ENCODE results near the gene MICOS13.

The MICOS13 gene

GRCh38 chr19:5676105-5676771 lies 4.1 kb downstream of the MICOS13 start:
- TF ChIP-seq, protein P1, sequence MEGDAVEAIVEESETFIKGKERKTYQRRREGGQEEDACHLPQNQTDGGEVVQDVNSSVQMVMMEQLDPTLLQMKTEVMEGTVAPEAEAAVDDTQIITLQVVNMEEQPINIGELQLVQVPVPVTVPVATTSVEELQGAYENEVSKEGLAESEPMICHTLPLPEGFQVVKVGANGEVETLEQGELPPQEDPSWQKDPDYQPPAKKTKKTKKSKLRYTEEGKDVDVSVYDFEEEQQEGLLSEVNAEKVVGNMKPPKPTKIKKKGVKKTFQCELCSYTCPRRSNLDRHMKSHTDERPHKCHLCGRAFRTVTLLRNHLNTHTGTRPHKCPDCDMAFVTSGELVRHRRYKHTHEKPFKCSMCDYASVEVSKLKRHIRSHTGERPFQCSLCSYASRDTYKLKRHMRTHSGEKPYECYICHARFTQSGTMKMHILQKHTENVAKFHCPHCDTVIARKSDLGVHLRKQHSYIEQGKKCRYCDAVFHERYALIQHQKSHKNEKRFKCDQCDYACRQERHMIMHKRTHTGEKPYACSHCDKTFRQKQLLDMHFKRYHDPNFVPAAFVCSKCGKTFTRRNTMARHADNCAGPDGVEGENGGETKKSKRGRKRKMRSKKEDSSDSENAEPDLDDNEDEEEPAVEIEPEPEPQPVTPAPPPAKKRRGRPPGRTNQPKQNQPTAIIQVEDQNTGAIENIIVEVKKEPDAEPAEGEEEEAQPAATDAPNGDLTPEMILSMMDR (IDR thresholded peaks at IDR 0.05; ENCODE audit: low read depth, low read length) = no peak
- no peak overlapping the region for H3K4me3 ChIP-seq (ENCODE audit: low read depth, low read length)

GRCh38 chr19:5674714-5675113 lies 5.6 kb downstream of the MICOS13 start:
- TF ChIP-seq, protein P1 (IDR thresholded peaks at IDR 0.05; ENCODE audit: low read depth, low read length) = no peak
- no peak overlapping the region for H3K4me3 ChIP-seq (ENCODE audit: low read depth, low read length)

DNA sequence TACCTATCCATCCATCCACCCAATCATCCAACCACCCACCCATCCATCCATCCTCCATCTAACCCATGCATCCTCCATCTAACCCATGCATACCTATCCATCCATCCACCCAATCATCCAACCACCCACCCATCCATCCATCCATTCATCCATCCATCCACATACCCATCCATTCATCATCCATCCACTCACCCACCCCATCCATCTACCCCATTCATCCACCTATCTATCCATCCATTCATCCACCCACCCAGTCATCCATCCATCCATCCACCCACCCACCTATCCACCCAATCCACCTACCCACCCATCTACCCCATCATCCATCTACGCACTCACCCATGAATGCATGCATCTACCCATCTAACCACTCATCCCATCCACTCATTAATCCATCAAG lies 6.6 kb downstream of the MICOS13 start:
- TF ChIP-seq, protein P1 (IDR thresholded peaks at IDR 0.05; ENCODE audit: low read depth, low read length) = no peak
- H3K4me3 ChIP-seq (ENCODE audit: low read depth, low read length) = no peak overlapping the region

- H3K4me3 ChIP-seq (ENCODE audit: low read depth, low read length) = no peak overlapping the region
- TF ChIP-seq, protein P1 (IDR thresholded peaks at IDR 0.05; ENCODE audit: low read depth, low read length) = no peak
Measured at GRCh38 chr19:5672708-5673459, 7.4 kb downstream of the MICOS13 start.

DNA sequence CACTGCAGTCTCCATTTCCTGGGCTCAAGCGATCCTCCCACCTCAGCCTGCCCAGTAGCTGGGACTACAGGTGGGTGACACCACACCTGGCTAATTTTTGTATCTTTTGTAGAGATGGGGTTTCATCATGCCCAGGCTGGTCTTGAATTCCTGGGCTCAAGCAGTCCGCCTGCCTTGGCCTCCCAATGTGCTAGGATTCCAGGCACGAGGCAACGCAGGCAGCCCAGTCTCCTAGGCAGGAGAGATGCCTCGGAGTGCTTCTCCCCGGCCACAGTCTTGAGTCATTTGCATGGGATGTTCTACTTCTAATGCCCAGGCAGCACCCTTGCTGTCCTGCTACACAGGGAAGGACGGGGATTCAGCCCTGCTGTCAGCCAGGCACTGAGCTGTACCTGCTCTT lies 8.7 kb downstream of the MICOS13 start:
- TF ChIP-seq, protein P1 (IDR thresholded peaks at IDR 0.05; ENCODE audit: low read depth, low read length) = no peak

GRCh38 chr19:5669212-5669611 lies 11.1 kb downstream of the MICOS13 start:
- no peak overlapping the region for H3K4me3 ChIP-seq (ENCODE audit: low read depth, low read length)
- TF ChIP-seq, protein P1 (IDR thresholded peaks at IDR 0.05; ENCODE audit: low read depth, low read length) = no peak

More for the DNA sequence above, 8.7 kb downstream of the MICOS13 start:
- no peak overlapping the region for H3K4me3 ChIP-seq (ENCODE audit: low read depth, low read length)

- TF ChIP-seq, protein P1 (IDR thresholded peaks at IDR 0.05; ENCODE audit: low read depth, low read length) = no peak
- no peak overlapping the region for H3K4me3 ChIP-seq (ENCODE audit: low read depth, low read length)
Measured at GRCh38 chr19:5667751-5668271, 12.5 kb downstream of the MICOS13 start.

All from WI38 (cell line).